Activated naive CD4-positive, alpha-beta T cell treated with anti-CD3 and anti-CD28 coated beads, Interleukin-2, amount 50 U/mL, for 16 hours (primary cell): ENCODE measurements around the gene SAP30BP.
A peak's percentile ranks its signal among the peaks of the same experiment; 100 is the strongest.

Experiments used
- DNase-seq: peaks from one replicate; pipeline ENCODE4 v3.0.0-alpha.2; 2020

SAP30BP gene

DNA sequence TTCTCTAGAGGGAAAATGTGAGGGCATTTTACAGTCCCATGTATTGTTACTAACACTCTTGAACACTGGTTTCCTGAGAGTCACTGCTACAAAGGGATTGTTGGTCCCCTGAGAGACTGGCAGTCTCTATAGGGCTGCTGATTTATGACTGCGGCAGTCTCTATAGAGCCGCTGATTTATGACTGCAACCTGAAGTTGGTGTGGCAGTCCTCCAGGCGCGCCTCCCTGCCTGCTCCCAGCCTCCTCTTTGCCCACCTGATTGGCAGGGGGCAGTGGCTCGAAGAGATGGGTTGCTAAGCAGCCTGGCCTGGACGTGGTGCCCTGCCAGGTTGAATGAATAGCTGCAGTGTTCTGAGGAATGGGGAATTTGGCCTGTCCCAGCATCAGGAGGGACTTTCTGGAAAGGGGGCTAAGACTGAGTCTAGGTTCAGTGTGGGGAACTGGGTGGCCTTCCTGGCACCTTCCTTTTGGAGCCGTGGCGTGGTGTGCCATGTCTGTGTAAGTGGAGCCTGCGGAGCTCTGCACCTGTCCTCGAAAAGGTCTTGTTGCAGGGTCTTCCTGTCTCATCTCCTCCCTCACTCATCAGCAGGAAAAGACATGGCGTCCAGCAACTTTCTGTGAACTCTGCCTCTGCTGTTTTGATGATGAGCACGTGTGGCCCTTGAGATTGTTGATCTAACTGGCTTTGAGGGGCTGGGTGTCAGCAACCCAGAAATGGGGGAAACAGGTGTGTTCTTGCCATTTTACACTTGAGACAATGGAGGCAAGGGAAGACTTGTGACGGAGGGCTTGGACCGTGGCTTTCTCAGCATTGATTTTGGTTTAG is 24.9 kb downstream of the SAP30BP start:
- no peak for DNase-seq

DNA sequence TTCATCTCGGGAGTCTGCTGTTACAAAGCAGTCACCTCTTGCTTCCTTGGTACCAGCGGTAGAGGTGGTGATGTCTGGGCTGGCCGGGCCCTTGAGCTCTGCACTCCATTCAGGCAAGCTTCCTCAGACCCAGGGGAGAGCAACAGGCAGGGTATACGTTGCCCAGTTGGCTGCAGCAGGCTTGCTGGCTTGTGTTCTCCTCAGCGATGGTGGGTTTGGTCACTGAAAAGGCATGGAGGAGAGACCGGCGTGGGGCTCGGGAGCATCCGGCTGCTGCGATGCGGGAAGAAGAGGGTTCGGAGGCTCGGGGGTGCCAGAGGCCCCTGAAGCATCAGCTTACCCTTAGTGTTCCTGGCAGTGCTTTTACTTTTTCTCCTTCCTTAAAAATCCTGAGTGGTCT is 25.8 kb downstream of the SAP30BP start:
- no peak for DNase-seq

GRCh38 chr17:75693500-75694481 is 26.7 kb downstream of the SAP30BP start:
- no peak for DNase-seq

DNA sequence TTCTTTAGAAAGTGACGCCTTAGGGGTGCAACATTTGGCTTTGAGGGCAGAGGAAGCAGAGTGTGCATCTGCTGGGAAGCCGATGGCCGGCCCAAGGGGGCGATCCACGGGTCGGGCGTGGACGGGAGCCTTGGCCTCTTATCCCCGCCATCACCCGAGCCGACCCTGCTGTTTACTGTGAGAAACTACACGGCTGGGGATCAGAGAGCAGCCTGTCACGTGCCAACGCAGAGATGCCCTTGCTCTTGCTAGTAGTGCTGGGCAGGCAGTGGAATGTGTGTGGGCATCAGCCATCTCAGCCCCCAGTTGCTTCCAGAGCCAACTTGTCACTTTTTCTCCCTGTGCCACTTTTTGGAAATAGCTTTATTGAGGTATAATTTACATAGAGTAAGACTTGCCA is 27.4 kb downstream of the SAP30BP start:
- DNase-seq: no peak

DNA sequence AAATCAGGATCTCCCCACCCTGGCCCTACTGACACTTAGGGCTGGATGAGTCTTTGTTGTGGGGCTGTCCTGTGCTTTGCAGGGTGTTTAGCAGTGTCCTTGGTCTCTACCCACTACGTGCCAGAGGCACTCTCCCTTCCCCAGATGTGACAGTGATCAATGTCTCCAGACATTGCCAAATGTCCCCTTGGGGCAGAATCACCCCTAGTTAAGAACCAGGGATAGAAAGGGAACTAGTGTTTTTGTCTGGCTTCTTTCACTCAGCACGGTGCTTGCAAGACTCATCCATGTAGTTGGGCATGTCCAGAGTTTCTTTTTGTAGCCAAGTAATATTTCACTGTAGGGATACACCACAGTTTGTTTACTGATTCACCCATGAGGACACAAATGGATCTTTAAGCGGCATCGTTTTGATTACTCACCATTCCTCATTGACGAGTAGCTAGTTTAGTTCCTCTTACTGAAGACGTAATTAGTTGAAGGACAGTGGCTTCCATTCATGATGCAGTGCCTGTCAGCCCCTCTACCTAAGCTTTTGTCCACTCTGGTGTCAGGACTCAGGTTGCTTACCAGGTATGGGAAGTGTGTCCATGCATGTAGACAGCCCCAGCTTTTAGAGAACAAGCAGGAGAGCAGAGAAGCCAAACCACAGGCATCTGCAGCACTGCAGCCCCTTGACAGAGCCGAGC is 28.1 kb downstream of the SAP30BP start:
- DNase-seq: no peak

GRCh38 chr17:75695830-75696271 is 28.7 kb downstream of the SAP30BP start:
- no peak for DNase-seq

- DNase-seq: no peak
Observed at GRCh38 chr17:75697651-75698291, 30.6 kb downstream of the SAP30BP start.

- no peak for DNase-seq
Observed at GRCh38 chr17:75698659-75699058, 31.5 kb downstream of the SAP30BP start.

DNA sequence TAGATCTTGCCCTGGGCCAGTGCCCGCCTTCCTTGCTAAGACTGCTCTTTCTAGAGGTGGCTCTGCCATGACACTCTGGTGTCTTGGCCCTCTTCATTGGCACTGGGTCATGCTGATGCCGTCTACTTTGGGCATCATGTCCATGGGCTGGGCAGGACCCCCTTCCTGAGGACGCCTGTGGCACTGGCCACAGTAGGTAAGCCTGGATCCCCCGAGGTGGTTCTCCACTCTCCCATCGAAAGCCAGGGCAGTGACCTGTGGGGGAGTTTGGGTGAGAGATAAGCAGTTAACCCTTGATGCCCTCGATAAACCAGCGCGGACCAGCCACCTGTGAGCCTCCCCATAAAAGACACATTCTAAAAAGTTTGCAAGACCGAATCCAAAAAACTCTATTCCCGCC is 34.1 kb downstream of the SAP30BP start:
- no peak for DNase-seq

DNA sequence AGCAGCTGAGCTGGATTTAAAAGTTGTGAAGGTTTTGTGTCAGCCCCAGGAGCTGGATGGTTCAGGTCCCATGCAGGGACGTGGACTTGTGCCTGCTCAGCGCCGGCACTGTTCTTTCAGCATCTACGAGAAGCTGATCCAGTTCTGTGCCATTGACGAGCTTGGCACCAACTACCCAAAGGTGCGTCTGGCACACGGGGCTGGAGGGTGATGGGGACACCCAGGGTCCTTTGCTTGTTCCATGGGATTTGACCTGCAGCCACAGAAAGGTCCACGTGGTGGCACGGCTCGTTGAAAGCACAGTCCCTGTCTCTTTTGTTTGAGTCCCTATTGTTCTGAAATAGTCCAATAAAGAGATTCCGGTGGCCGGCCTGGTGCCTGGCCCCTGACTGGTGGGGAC is 36.1 kb downstream of the SAP30BP start:
- no peak for DNase-seq

- DNase-seq: no peak
Observed at GRCh38 chr17:75703591-75703990, 36.5 kb downstream of the SAP30BP start.

GRCh38 chr17:75704963-75705875 is 38.1 kb downstream of the SAP30BP start:
- no peak for DNase-seq

DNA sequence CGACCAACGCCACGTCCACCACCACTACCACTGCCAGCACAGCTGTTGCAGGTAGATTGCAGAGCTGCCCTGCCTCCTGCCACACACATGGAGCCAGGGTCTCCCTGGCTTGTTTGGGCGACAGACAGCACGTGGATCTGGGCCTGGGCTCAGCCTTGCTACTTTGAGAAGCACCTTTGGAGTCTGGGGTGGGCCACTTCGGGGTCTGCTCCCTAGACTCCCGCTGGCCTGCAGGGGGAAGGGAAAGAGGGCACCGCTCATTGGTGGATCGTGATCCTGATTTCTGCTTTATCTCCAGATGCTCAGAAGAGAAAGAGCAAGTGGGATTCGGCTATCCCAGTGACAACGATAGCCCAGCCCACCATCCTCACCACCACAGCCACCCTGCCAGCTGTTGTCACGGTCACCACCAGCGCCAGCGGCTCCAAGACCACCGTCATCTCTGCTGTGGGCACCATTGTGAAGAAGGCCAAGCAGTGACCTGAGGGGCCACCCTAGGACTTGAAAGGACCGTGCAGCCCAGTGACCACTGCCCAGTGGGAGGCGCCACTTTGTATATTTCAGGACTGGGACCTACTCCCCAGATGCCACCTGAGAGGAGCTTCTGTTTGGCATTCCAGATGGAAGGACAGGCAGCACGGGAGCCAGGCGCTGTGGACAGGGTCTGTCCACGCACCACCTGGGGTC is 39.0 kb downstream of the SAP30BP start:
- no peak for DNase-seq

DNA sequence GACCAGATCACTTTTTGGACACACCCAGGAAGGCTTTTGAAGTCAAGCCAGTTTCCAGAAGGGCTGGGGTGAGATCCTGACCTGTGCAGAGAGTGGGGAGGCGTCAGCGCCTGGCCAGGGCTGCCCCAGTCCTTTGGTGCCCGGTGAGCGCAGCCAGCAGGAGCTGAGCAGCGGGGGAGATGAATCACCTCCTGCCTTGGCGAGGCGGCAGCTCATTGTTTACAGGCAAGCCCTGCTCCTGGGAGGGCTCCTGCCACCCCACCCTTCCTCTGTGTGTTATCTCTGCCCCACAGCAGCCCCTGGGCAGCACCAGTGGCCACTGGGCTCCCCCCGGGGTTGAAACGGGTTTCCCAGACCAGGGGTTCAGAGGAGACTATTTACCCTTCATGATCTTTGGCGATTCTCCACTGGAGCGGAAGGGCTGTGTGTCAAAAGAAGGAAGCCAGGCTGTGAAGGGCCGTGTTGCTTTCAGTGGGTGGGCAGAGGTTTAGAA is 40.0 kb downstream of the SAP30BP start:
- no peak for DNase-seq

DNA sequence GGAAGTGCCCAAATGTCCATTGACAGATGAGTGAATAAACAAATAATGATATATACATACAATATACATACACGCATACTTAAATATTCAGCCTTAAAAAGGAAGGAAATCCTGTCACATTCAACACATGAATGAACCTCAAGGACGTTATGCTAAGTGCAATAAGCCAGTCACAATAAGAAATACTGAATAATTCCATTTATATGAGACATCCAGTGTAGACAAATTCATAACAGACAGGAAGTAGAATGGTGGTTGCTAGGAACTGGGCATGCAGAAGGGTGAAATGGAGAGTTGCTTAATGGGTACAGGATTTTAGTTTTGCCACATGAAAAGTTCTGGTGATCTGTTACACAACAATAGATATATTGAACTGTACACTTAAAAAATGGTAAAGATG is 45.3 kb downstream of the SAP30BP start:
- no peak for DNase-seq

DNA sequence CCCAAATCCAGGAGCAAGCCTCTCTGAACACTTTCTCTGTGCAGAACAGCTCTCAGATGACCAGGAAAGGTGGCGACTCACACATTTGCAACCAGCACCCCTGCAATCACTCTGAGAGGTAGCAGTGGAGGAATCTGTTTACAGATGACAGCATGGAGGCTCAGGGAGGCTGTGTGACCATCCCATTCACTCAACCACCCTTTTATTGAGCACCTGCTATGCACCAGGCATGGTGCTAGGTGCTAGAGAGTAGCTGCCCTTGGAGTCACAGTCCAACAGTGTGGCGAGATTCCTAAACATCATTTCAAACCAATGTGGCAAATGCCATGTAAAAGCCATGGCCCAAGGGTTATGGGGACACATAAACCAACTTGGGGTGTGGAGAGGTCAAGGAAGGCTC is 52.6 kb downstream of the SAP30BP start:
- no peak for DNase-seq

- DNase-seq: peak; percentile 63
Observed at GRCh38 chr17:75720656-75721462, 53.7 kb downstream of the SAP30BP start, which contains the start of gene ITGB4. Gene ITGB4, plus strand, starts transcription at chr17:75721459. Its CDS starts 3,245 bp downstream, at chr17:75724704.

- DNase-seq: no peak
Observed at GRCh38 chr17:75721463-75722011, 54.4 kb downstream of the SAP30BP start.

GRCh38 chr17:75722076-75722475 is 54.9 kb downstream of the SAP30BP start:
- no peak for DNase-seq
